Keratinocyte (primary cell): Measurements from ENCODE around the gene BRSK2.

ENCODE experiments used
- EZH2 ChIP-seq: IDR thresholded peaks from one replicate; pipeline ENCODE4 v1.6.1; 2012; ENCODE audit warnings: inconsistent platforms, mild to moderate bottlenecking, low read length, moderate library complexity
- TF ChIP-seq, protein P1 (sequence below), 3 experiments: IDR thresholded peaks in 1 of 3; conservative IDR thresholded peaks in 1 of 3; optimal IDR thresholded peaks in 1 of 3; 2 replicates in 2 of 3; 3 replicates in 1 of 3; pipeline versions ENCODE3 to v1.5.1; 2011; ENCODE audit warnings: low read length in 3 of 3, mild to moderate bottlenecking in 3 of 3, moderate library complexity in 2 of 3, control low read depth in 1 of 3, inconsistent platforms in 1 of 3; ENCODE audit not compliant: insufficient read depth in 2 of 3; ENCODE audit errors: extremely low read depth in 1 of 3

DNA sequence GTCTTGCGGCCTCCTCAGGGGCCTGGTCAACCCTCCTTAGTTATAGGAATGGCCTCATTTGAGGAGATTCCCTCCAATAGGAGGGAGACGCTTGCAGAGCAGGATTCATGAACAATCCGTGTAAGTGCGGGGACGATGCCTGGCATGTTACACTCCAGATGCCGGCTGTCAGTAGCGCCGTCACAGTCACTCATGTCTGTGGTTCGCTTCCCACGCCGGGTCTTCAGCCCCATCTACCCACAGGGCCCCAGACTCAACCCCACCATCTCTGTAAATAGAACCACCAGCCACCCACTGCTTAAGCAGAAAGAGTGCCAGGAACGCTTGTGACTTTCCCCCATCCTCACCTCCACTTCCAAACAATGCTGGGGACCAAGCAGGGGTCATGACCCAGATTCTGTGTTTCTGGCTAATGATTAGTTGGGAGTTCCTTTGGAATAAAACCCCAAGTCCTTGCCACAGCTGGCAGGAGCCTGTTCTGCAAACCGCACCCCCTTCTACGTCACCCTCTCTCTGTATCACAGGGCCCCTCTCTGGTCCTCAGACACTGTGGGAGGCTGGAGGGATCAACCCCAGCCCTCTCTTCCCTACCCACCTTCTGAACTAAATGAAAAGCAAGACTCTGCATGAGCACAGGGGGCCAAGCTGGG lies 41.5 kb upstream of the BRSK2 start:
- no peak for TF ChIP-seq EZH2
- TF ChIP-seq, protein P1, sequence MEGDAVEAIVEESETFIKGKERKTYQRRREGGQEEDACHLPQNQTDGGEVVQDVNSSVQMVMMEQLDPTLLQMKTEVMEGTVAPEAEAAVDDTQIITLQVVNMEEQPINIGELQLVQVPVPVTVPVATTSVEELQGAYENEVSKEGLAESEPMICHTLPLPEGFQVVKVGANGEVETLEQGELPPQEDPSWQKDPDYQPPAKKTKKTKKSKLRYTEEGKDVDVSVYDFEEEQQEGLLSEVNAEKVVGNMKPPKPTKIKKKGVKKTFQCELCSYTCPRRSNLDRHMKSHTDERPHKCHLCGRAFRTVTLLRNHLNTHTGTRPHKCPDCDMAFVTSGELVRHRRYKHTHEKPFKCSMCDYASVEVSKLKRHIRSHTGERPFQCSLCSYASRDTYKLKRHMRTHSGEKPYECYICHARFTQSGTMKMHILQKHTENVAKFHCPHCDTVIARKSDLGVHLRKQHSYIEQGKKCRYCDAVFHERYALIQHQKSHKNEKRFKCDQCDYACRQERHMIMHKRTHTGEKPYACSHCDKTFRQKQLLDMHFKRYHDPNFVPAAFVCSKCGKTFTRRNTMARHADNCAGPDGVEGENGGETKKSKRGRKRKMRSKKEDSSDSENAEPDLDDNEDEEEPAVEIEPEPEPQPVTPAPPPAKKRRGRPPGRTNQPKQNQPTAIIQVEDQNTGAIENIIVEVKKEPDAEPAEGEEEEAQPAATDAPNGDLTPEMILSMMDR (optimal IDR thresholded peaks at IDR 0.05 in 1 of 3, IDR thresholded peaks at IDR 0.05 in 1 of 3, conservative IDR thresholded peaks at IDR 0.05 in 1 of 3; ENCODE audit: extremely low read depth in 1 of 3, insufficient read depth in 2 of 3, low read length in 3 of 3) = no peak
